GM11168 (cell line): ENCODE measurements around the gene LCP1.
"Not testable (repeated sequence)": the region's sequence is repeated elsewhere in the genome, so short reads cannot be mapped to it uniquely, and the experiment has no call there.

Source experiments
- in situ Hi-C: fragments of 300-500 bp; cut with MboI; formaldehyde crosslinking; loops from one replicate; pipeline ENCODE4 v1.12.0; 2022; ENCODE audit warnings: low sequenced_read_pairs; ENCODE audit not compliant: unreplicated experiment

Gene LCP1

GRCh38 chr13:46181840-46182490 lies at the start of gene LCP1:
TSS of gene LCP1 (minus strand) at chr13:46182177. CDS start at chr13:46159662, 22,515 bp downstream.
- in situ Hi-C loops: no loop called here

- in situ Hi-C loops: no loop called here
Observed at GRCh38 chr13:46229251-46229650, 47.3 kb upstream of the LCP1 start.

- in situ Hi-C loops: not testable (repeated sequence)
Observed at GRCh38 chr13:46220234-46220633, 38.3 kb upstream of the LCP1 start.

GRCh38 chr13:46214741-46215140 lies 32.8 kb upstream of the LCP1 start:
- in situ Hi-C loops: not testable (repeated sequence)

GRCh38 chr13:46213242-46213641 lies 31.3 kb upstream of the LCP1 start:
- in situ Hi-C loops: no loop called here

GRCh38 chr13:46211483-46212351 lies 29.7 kb upstream of the LCP1 start, which contains the start of gene LRRC63:
TSS of gene LRRC63 (plus strand) at chr13:46211928. CDS start at chr13:46213035, 1,107 bp downstream.
- in situ Hi-C loops: no loop called here

- in situ Hi-C loops: no loop called here
Observed at GRCh38 chr13:46211116-46211482, 29.1 kb upstream of the LCP1 start.

- in situ Hi-C loops: no loop called here
Observed at GRCh38 chr13:46210362-46211083, 28.5 kb upstream of the LCP1 start.

- in situ Hi-C loops: no loop called here
Observed at GRCh38 chr13:46207828-46208227, 25.9 kb upstream of the LCP1 start.

- in situ Hi-C loops: no loop called here
Observed at GRCh38 chr13:46206143-46206542, 24.2 kb upstream of the LCP1 start.

GRCh38 chr13:46202966-46203365 lies 21.0 kb upstream of the LCP1 start:
- in situ Hi-C loops: no loop called here

- in situ Hi-C loops: no loop called here
Observed at GRCh38 chr13:46202188-46202795, 20.3 kb upstream of the LCP1 start.

GRCh38 chr13:46198696-46199193 lies 16.8 kb upstream of the LCP1 start:
- in situ Hi-C loops: no loop called here

- in situ Hi-C loops: no loop called here
Observed at GRCh38 chr13:46197299-46198048, 15.5 kb upstream of the LCP1 start.

GRCh38 chr13:46195016-46195415 lies 13.0 kb upstream of the LCP1 start:
- in situ Hi-C loops: no loop called here

- in situ Hi-C loops: no loop called here
Observed at GRCh38 chr13:46192412-46192811, 10.4 kb upstream of the LCP1 start.

- in situ Hi-C loops: no loop called here
Observed at GRCh38 chr13:46185634-46186033, 3.7 kb upstream of the LCP1 start.

GRCh38 chr13:46184277-46184699 lies 2.3 kb upstream of the LCP1 start:
- in situ Hi-C loops: no loop called here
